ENCODE measurements around the gene PRDM16.

The PRDM16 gene

DNA sequence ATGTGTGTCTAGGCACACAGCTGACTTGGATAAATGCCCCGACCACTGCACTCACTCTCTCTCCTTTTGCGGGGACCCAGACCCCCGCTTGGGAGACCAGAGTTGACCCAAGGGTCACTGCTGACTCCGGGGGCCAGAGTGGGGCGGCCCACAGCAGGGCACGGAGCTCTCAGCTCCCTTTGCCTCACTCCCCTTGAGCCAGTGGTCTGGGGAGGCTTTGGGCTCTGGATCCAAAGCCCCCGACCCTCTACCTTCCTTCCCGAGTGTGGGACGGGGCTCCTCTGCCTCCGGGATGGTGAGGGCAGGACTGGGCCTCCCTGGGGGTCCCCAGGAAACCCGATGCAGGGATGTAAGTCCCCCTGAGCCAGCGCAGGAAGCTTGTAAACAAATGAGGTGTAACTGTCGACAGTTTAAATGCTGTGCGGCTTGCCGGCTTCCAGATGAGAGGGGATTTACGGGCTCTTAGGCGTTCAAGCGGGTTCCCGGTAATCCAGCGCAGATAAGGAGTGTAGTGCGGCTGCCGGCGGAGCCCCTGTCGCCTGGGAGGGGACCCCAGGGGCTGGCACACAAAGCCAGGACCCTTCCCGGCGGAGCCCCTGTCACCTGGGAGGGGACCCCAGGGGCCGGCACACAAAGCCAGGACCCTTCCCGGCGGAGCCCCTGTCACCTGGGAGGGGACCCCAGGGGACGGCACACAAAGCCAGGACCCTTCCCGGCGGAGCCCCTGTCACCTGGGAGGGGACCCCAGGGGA lies 40.3 kb upstream of the PRDM16 start:
- Histone ChIP-seq H3K4me3 (ENCODE audit: low read depth, low read length, poor library complexity, severe bottlenecking) (no peak overlapping the region), H3K9me3 (ENCODE audit: low read length) (no peaks in the 10 kb centered on the region), H3F3A (ENCODE audit: insufficient read depth, low read length) (no peaks in the 10 kb centered on the region), H3K36me3 (ENCODE audit: insufficient read depth, low read length) (no peaks in the 10 kb centered on the region), H2AFZ (ENCODE audit: low read length) (no peak overlapping the region), H3K27me3 (ENCODE audit: insufficient read depth, low read length) (no peaks in the 10 kb centered on the region), H4K20me1 (ENCODE audit: insufficient read depth, low read length) (no peaks in the 10 kb centered on the region), H3K4me1 (ENCODE audit: insufficient read depth, low read length, severe bottlenecking) (no peaks in the 10 kb centered on the region), H3K27ac (ENCODE audit: low read depth, low read length, poor library complexity, severe bottlenecking) (no peak overlapping the region), H3K9ac (ENCODE audit: low read length) (no peak overlapping the region), H3K79me2 (ENCODE audit: insufficient read depth, low read length) (no peaks in the 10 kb centered on the region), H3K4me2 (ENCODE audit: low read length) (no peak overlapping the region), H3K9me2 (ENCODE audit: low read depth, low read length) (no peaks in the 10 kb centered on the region)
- TF ChIP-seq EZH2 (IDR thresholded peaks at IDR 0.05; ENCODE audit: borderline replicate concordance, low read length), result no peak
- TF ChIP-seq, protein P1, sequence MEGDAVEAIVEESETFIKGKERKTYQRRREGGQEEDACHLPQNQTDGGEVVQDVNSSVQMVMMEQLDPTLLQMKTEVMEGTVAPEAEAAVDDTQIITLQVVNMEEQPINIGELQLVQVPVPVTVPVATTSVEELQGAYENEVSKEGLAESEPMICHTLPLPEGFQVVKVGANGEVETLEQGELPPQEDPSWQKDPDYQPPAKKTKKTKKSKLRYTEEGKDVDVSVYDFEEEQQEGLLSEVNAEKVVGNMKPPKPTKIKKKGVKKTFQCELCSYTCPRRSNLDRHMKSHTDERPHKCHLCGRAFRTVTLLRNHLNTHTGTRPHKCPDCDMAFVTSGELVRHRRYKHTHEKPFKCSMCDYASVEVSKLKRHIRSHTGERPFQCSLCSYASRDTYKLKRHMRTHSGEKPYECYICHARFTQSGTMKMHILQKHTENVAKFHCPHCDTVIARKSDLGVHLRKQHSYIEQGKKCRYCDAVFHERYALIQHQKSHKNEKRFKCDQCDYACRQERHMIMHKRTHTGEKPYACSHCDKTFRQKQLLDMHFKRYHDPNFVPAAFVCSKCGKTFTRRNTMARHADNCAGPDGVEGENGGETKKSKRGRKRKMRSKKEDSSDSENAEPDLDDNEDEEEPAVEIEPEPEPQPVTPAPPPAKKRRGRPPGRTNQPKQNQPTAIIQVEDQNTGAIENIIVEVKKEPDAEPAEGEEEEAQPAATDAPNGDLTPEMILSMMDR (IDR thresholded peaks at IDR 0.05; ENCODE audit: low read length), result no peak

- TF ChIP-seq, protein P1 (IDR thresholded peaks at IDR 0.05; ENCODE audit: low read length), result no peak
- TF ChIP-seq EZH2 (IDR thresholded peaks at IDR 0.05; ENCODE audit: borderline replicate concordance, low read length), result no peak
- H3K36me3 ChIP-seq (ENCODE audit: insufficient read depth, low read length), result no peaks in the 10 kb centered on the region
- no peaks in the 10 kb centered on the region for H3K9me3 ChIP-seq (ENCODE audit: low read length)
- H4K20me1 ChIP-seq (ENCODE audit: insufficient read depth, low read length), result no peaks in the 10 kb centered on the region
- H3K9me2 ChIP-seq (ENCODE audit: low read depth, low read length), result no peaks in the 10 kb centered on the region
- H2AFZ ChIP-seq (ENCODE audit: low read length), result no peak overlapping the region
- no peak overlapping the region for H3K9ac ChIP-seq (ENCODE audit: low read length)
- no peaks in the 10 kb centered on the region for H3K27me3 ChIP-seq (ENCODE audit: insufficient read depth, low read length)
- no peaks in the 10 kb centered on the region for H3K4me1 ChIP-seq (ENCODE audit: insufficient read depth, low read length, severe bottlenecking)
- H3K79me2 ChIP-seq (ENCODE audit: insufficient read depth, low read length), result no peaks in the 10 kb centered on the region
- H3K4me3 ChIP-seq (ENCODE audit: low read depth, low read length, poor library complexity, severe bottlenecking), result no peak overlapping the region
- no peaks in the 10 kb centered on the region for H3F3A ChIP-seq (ENCODE audit: insufficient read depth, low read length)
- H3K4me2 ChIP-seq (ENCODE audit: low read length), result no peak overlapping the region
- no peak overlapping the region for H3K27ac ChIP-seq (ENCODE audit: low read depth, low read length, poor library complexity, severe bottlenecking)
Measured at GRCh38 chr1:3029481-3029961, 39.5 kb upstream of the PRDM16 start.

DNA sequence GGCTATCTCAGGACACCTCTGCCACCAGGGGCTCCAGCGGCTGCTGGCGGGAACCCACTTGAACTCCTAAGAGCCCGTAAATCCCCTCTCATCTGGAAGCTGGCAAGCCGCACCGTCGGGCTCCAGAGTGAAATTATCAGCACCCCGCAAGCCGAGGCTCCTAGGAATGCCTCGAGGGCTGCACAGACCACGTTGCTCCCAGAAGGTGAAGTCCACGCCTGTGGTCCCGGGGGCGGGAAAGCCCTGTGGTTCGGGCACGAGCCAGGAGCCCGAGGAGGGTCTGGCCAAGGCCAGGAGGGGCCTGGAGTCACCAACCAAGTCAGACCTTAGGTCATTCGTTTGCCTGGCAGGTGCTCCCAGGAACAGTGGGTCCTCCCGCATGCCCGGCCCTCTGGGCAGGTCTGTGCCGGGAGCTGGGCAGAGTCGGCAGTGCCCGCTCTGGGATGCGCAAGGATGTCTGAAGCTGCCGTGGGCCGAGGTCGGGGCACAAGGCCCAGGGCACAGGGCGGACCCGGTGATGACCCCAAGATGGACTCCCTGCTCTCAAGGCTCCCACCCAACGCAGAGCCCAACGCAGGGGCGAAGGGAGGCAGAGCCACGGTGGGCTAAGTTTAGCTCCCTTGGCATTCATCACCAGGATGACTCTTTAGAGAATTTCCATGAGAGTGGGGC lies 38.9 kb upstream of the PRDM16 start:
- H3K27ac ChIP-seq (ENCODE audit: low read depth, low read length, poor library complexity, severe bottlenecking), result no peak overlapping the region
- no peaks in the 10 kb centered on the region for H3K9me3 ChIP-seq (ENCODE audit: low read length)
- no peak overlapping the region for H2AFZ ChIP-seq (ENCODE audit: low read length)
- H3K4me1 ChIP-seq (ENCODE audit: insufficient read depth, low read length, severe bottlenecking), result no peaks in the 10 kb centered on the region
- H3K27me3 ChIP-seq (ENCODE audit: insufficient read depth, low read length), result no peaks in the 10 kb centered on the region
- H3K79me2 ChIP-seq (ENCODE audit: insufficient read depth, low read length), result no peaks in the 10 kb centered on the region
- H4K20me1 ChIP-seq (ENCODE audit: insufficient read depth, low read length), result no peaks in the 10 kb centered on the region
- TF ChIP-seq, protein P1 (IDR thresholded peaks at IDR 0.05; ENCODE audit: low read length), result no peak
- no peak for TF ChIP-seq EZH2 (IDR thresholded peaks at IDR 0.05; ENCODE audit: borderline replicate concordance, low read length)
- no peaks in the 10 kb centered on the region for H3K36me3 ChIP-seq (ENCODE audit: insufficient read depth, low read length)
- H3K4me2 ChIP-seq (ENCODE audit: low read length), result no peak overlapping the region
- no peaks in the 10 kb centered on the region for H3F3A ChIP-seq (ENCODE audit: insufficient read depth, low read length)
- H3K4me3 ChIP-seq (ENCODE audit: low read depth, low read length, poor library complexity, severe bottlenecking), result no peak overlapping the region
- no peaks in the 10 kb centered on the region for H3K9me2 ChIP-seq (ENCODE audit: low read depth, low read length)
- no peak overlapping the region for H3K9ac ChIP-seq (ENCODE audit: low read length)

Data from OCI-LY1 (cell line).